ENCODE data around the gene LHFPL2.

Gene LHFPL2

GRCh38 chr5:78570646-78571045, 77.9 kb downstream of the LHFPL2 start:
- no peak for DNase-seq (ENCODE audit: low read depth in 2 of 2, low spot score in 1 of 2)

- DNase-seq (ENCODE audit: low read depth in 2 of 2, low spot score in 1 of 2), result no peak
These were observed 79.1 kb downstream of the LHFPL2 start for GRCh38 chr5:78569441-78569840.

GRCh38 chr5:78568676-78569075, 79.9 kb downstream of the LHFPL2 start:
- DNase-seq (ENCODE audit: low read depth in 2 of 2, low spot score in 1 of 2), result no peak

- no peak for DNase-seq (ENCODE audit: low read depth in 2 of 2, low spot score in 1 of 2)
These were observed 80.4 kb downstream of the LHFPL2 start for GRCh38 chr5:78568212-78568611.

- no peak for DNase-seq (ENCODE audit: low read depth in 2 of 2, low spot score in 1 of 2)
These were observed 81.0 kb downstream of the LHFPL2 start for GRCh38 chr5:78567617-78568016.

DNA sequence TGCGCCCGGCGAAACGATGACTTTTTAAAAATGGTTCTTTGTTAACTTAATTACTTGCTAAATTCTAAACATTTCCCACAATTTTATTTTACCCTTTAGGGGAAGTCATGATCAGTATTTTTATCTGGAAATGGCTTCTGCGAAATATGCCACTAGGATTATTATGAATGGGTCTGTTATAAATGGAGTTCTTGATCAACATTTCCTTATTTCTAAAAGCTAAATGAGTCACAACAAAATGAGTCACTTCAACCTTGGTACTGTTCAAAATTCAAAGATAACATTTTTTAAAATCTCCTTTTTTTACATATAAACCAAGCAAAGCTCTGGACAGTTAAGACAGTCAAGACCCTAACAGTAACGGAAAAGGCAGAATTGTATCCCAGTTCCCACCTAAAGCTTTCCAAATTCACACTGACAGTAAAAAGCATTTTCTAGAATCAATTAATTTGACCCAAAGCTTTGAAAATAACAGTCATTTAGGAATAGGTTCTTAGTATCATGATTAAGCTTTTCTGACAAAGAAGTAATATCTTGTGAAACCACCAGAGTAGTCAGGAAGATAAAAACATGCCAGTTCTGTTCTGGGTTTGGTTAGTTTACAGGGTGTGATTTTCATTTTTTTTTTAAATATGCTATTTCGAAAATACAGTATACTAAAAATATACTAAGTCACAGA, 81.7 kb downstream of the LHFPL2 start:
- no peak for DNase-seq (ENCODE audit: low read depth in 2 of 2, low spot score in 1 of 2)

- no peak for DNase-seq (ENCODE audit: low read depth in 2 of 2, low spot score in 1 of 2)
These were observed 83.2 kb downstream of the LHFPL2 start for GRCh38 chr5:78565395-78565794.

DNA sequence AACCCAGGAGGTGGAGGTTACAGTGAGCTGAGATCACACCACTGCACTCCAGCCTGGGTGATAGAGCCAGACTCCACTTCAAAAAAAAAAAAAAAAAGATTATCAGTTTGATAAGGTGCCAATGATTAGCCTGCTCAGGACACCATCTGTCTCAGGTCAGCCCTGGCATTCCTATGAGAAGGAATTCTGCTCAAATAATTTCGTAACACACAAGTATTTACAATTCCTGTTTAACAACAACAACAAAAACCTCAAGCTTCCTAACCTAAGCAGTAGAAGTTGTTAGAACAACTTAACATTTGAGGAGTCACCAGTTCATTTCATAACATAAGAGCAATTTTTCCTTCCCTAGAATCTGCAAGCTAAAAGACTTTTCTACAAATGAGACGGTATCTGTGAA, 85.0 kb downstream of the LHFPL2 start:
- DNase-seq (ENCODE audit: low read depth in 2 of 2, low spot score in 1 of 2), result no peak

DNA sequence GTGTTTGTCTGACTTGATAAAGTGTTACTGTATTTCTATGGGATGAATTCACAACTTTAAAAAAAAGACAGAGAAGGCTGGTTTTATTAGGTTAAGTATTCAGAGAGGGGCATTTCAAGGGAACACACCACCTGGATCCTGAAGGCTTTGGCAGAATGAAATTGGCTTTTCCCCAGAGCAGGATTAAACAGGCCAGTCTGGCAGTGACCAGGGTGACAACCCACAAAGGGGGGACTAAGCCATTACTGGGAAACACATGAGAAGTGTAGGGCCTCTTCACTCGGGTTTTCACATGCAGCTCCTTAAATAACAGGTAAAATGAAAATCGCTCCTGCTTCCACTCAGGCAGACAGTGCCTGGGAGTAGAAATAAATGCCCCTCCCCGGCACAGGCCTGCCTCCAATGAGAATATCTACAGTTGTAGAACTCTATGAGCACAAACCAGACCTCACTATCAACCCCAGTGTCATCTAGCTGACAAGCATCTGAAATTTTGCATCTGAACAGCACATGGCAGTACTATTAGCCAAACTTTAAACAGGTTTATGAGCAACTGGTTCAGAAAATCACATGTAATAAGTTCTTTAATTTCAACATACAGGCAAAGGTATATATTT, 85.8 kb downstream of the LHFPL2 start:
- no peak for DNase-seq (ENCODE audit: low read depth in 2 of 2, low spot score in 1 of 2)

- no peak for DNase-seq (ENCODE audit: low read depth in 2 of 2, low spot score in 1 of 2)
These were observed 86.6 kb downstream of the LHFPL2 start for GRCh38 chr5:78562001-78562400.

DNA sequence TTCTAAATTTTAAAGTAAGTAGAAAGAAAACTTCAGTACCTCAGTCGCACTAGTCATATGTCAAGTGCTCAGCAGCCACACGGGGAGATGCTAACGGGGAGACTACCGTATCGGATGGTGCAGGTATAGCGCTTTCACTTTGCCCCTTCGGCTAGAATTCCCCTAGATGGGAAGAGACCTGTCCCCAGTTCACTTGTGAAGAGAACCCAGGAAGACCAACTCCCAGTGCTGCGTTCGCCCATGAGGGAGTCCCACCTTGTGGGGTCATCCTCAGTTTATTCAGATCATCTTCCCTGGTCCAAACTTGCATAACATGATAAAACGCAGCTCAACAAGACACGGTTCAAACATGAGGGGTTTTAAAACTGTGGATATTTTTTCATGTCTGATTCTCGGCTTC, 87.3 kb downstream of the LHFPL2 start:
- no peak for DNase-seq (ENCODE audit: low read depth in 2 of 2, low spot score in 1 of 2)

- no peak for DNase-seq (ENCODE audit: low read depth in 2 of 2, low spot score in 1 of 2)
These were observed 88.3 kb downstream of the LHFPL2 start for GRCh38 chr5:78560000-78560855.

DNA sequence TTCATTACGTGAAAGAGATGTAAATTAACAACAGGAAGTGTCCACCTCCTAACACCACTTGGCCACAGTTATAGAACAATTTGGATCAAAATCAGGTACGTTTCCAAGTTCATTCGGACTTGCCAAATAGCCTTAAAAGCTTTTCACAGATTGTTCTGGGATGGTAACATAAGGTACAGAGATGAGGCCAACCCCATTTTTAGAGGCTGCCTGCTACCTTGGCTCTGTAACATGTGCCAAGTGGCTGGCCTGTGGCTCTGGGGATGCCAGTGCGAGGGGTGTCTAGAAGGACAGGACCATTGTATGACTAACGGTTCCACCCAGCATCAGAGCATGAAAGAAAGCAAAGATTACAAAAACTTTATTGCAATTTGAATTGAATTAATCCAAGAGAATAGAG, 91.0 kb downstream of the LHFPL2 start:
- DNase-seq (ENCODE audit: low read depth in 2 of 2, low spot score in 1 of 2), result no peak

DNA sequence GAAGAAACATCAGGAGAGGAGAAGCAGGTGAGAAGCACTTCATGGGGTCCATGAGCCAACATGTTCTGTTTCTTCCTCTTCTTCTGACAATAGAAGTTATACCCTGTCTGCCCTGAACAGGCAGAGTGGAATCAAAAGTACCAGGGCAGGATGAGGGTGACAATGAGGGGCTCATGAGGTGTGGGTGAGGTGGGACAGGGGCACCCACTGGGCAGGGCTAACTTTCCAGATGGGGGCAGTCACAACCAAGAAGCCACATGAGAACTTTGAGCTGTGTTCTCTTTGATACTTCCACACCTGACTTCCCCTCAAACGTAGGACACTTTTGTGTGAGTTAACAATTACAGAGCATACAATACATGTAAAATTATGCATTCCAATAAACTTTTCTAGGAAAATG, 92.7 kb downstream of the LHFPL2 start:
- DNase-seq (ENCODE audit: low read depth in 2 of 2, low spot score in 1 of 2), result no peak

DNA sequence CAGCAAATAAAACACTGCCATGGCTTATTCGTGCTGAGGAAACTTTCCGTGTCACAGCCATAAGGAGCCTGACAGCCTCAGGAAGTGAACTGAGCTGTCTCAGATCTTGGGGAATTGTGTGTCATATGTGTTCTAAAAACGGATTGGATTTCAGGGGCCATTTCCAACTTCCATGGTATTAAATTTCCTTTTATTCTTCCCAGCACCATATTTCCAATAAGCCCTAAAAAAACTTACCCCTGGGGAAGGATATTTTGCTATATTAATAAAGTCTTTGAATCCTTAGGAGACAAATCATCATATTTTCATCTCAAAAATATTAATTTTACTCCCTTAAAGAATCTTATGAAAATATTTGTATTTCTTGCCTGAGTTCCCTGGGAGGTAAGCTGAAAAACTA, 93.9 kb downstream of the LHFPL2 start:
- no peak for DNase-seq (ENCODE audit: low read depth in 2 of 2, low spot score in 1 of 2)

DNA sequence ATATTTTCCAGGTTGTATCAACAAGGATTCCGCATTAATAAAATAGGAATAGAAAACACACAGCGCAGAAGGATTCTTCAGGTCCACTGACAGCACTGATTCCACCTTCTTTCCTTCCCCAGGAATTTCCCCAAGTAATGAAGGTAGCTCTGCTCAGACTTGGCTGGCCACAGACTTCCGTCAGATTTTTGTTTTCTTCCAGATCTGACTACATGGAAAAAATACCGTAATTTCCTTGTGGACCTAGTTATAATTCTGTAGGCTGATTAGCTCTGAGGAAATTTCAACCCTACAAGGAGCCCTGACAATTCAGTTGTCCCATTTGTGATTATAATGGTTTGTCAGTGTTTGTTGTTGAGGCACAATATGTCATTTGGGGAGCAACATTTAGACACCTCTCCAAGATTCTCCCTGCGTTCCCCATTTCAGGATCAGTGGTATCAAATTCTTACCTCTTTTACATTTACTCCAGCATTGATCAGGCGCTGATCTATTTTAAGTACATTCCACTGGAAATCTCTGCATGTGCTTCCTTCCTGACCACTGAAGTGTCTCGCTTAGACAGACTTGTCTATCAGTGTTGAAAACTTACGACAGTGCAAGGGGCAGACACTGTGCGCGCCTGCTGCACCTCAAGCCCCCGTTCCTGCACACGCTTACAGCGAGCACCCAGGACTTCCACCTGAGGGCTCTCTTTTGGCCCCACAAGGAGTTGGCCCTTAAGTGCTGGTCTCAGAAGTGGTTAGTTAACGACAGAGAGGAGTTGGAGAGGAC, 94.8 kb downstream of the LHFPL2 start:
- DNase-seq (ENCODE audit: low read depth in 2 of 2, low spot score in 1 of 2), result no peak

DNA sequence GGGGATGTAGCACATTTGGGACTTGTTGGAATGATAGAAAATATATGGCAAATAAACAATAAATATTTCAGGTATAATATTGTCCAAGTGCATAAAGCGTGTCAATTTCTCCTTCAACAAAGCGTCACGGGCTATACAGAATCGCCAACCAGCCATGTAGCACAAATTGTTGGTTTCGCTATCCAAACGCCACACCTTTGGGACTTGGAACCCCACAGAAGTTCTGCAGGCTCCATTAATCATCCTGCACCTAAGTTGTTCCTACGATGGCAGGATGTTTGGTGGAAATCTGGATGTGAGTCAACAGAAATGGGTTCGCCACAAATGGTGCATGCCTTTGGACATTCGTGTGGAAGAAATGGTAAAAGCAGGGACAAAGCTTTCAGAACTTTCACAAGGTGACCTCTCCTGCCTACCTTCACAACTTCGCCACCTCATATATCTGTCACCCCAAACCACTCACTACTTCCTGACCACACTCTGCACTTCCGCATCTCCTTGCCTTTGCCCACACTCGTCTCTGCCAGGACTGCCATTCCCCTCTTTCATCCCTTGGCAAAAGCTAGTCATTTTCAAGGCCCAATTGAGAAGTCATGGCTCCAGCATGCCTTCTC, 95.7 kb downstream of the LHFPL2 start:
- DNase-seq (ENCODE audit: low read depth in 2 of 2, low spot score in 1 of 2), result no peak

GRCh38 chr5:78550891-78551290, 97.7 kb downstream of the LHFPL2 start:
- no peak for DNase-seq (ENCODE audit: low read depth in 2 of 2, low spot score in 1 of 2)

DNA sequence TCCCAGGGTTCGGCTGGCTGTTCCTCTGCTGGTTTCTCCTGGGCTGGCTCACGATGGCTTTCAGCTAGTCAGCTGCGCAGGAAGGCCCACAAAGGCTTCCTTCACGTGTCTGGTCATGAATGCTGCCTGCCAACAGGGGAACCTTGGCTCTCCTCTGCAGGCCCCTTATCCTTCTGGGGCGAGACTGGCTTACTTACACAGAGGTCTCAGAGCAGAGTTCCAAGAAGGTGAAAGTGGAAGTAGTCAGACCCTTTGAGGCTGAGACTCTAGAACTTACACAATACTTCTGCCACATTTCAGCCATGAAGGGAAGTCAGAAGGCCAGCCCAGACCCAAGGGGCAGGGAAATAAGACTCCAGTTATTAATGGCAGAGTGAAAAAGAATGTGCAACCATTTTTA, 99.5 kb downstream of the LHFPL2 start:
- no peak for DNase-seq (ENCODE audit: low read depth in 2 of 2, low spot score in 1 of 2)

DNA sequence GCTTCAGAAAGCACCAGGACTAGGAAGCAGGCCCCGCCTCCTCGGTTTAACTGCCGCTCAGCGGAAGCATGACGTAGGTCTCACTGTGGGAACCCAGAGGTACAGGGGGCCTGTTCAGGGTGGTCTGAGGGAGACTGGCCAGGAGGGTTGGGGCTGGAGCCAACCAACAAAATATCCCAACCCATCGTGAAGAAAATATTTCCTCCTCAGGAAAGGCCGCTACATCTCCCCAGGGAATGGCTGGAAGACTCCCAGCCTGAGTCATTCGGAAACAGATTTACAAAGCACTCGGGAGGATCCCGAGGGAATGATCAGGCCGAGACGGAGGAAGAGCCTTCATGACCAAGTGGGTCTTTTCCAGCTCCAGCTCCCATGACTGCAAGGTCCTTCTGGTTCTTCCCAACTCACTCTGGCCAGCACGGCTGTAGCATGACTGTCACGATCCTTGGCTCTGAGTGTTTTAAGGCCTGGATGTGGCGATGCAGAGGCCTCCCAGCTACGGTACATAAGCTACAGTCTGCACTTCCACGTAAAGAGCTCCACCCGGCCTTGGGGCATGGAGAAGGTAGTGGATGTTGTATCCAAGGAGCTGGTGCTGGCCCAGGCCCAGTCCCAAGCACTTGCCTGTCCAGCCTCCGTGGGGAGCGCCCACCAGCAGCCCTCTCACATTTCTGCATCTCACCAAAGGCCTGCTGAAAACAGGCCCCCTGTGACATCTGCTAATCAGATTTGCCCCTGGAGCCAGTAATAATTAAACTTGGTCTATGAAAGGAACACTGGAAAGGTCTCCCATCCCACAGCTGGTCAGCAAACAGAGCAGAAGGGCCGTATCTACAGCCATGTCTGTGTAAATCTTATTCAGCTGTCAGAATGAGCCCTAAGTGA, 100.6 kb downstream of the LHFPL2 start:
- DNase-seq (ENCODE audit: low read depth in 2 of 2, low spot score in 1 of 2), result no peak
